A549 (cell line): ENCODE data around the gene SKAP1. TPM values are rescaled to one million over a fixed set of nuclear protein-coding genes. Genes with fewer than 3 reads are reported as not detected.

ENCODE experiments used
- ATAC-seq, 2 experiments: fragments of 200-7000 bp in 1 of 2; fragments of >200 bp in 1 of 2; cut with Nextera tagmentation in 1 of 2; cut with Tn5 transposase in 1 of 2; 3 replicates each; pipeline versions ENCODE4 v1.8.0 to v1.9.1; 2018 to 2020; ENCODE audit warnings: mild to moderate bottlenecking in 1 of 2, moderate library complexity in 1 of 2
- CTCF ChIA-PET: fragments of 300-600 bp; sonication (Branson Sonifier 250); formaldehyde crosslinking; extraction: SDS; loops from one replicate; lab custom pipeline; 2021; ENCODE audit warnings: antibody characterized with exemption, inconsistent platforms; lab: Yijun Ruan, JAX
- POLR2A ChIA-PET: fragments of 350-600 bp; formaldehyde crosslinking; extraction: SDS; loops from one replicate; lab custom pipeline; 2021; ENCODE audit warnings: antibody characterized with exemption, inconsistent platforms; lab: Yijun Ruan, JAX
- DNase-seq, 2 experiments: peaks; one replicate each; pipeline versions ENCODE4 v3.0.0 to v3.0.0-alpha.2; 2011 to 2016; ENCODE audit warnings: low read depth in 1 of 2, low spot score in 1 of 2
- FAIRE-seq: peaks from 2 replicates; lab custom pipeline; 2011; peaks lifted over from hg19 to GRCh38; lab: Jason Lieb, UNC
- H3K27ac ChIP-seq, 2 experiments: fragments of >200 bp; sonication (Bioruptor Twin); formaldehyde crosslinking; 3 replicates each; pipeline ENCODE4 v1.5.1; 2016 to 2017
- H3K4me1 ChIP-seq: fragments of >200 bp; sonication (Bioruptor Twin); formaldehyde crosslinking; 3 replicates; pipeline ENCODE4 v1.6.1; 2016
- H3K4me2 ChIP-seq: fragments of >200 bp; sonication (Bioruptor Twin); formaldehyde crosslinking; 3 replicates; pipeline ENCODE4 v1.6.1; 2016
- H3K4me3 ChIP-seq: fragments of >200 bp; sonication (Bioruptor Twin); formaldehyde crosslinking; 3 replicates; pipeline ENCODE4 v1.5.1; 2016
- H3K9me3 ChIP-seq: fragments of >200 bp; sonication (Bioruptor Twin); formaldehyde crosslinking; 3 replicates; pipeline ENCODE4 v1.6.1; 2016
- CEBPB ChIP-seq, 2 experiments: fragments of >200 bp in 1 of 2; sonication (Bioruptor Twin) in 1 of 2; formaldehyde crosslinking in 1 of 2; IDR thresholded peaks; 2 replicates each; pipeline ENCODE4 v1.6.1; 2012 to 2016
- CTCF ChIP-seq: fragments of >200 bp; sonication (Bioruptor Twin); formaldehyde crosslinking; IDR thresholded peaks from 3 replicates; pipeline ENCODE4 v1.5.1; 2016
- FOSL2 ChIP-seq, 2 experiments: fragments of 450-650 bp in 1 of 2; fragments of >200 bp in 1 of 2; sonication (Bioruptor Twin) in 1 of 2; formaldehyde crosslinking; IDR thresholded peaks; 2 replicates each; pipeline versions ENCODE4 v1.5.0 to v1.6.1; 2016 to 2020; ENCODE audit warnings: mild to moderate bottlenecking in 1 of 2, moderate library complexity in 1 of 2
- HEYL ChIP-seq: fragments of 250-450 bp; sonication (Bioruptor Pico); IDR thresholded peaks from 2 replicates; pipeline ENCODE4 v1.8.0; 2021; ENCODE audit warnings: mild to moderate bottlenecking, moderate library complexity
- JUNB ChIP-seq: fragments of >200 bp; sonication (Bioruptor Twin); formaldehyde crosslinking; IDR thresholded peaks from 2 replicates; pipeline ENCODE4 v1.6.1; 2016
- KDM5A ChIP-seq: fragments of 200-600 bp; sonication (generic); IDR thresholded peaks from 2 replicates; pipeline ENCODE4 v1.6.1; 2016; ENCODE audit warnings: antibody characterized with exemption, mild to moderate bottlenecking
- MAFK ChIP-seq: fragments of 450-650 bp; IDR thresholded peaks from 2 replicates; pipeline ENCODE4 v1.6.1; 2014; ENCODE audit not compliant: partially characterized antibody
- MAX ChIP-seq: IDR thresholded peaks from 2 replicates; pipeline ENCODE4 v1.6.1; 2012
- MAZ ChIP-seq: fragments of 150-350 bp; IDR thresholded peaks from 2 replicates; pipeline ENCODE4 v1.6.1; 2014; ENCODE audit warnings: antibody characterized with exemption, low read depth, low read length, borderline replicate concordance
- NR3C1 ChIP-seq: fragments of >200 bp; sonication (Bioruptor Twin); formaldehyde crosslinking; IDR thresholded peaks from 3 replicates; pipeline ENCODE4 v1.6.1; 2017
- PBX3 ChIP-seq: IDR thresholded peaks from 2 replicates; pipeline ENCODE4 v1.6.1; 2012
- RAD21 ChIP-seq, 2 experiments: fragments of >200 bp in 1 of 2; sonication (Bioruptor Twin) in 1 of 2; formaldehyde crosslinking in 1 of 2; IDR thresholded peaks in 1 of 2; conservative IDR thresholded peaks in 1 of 2; 2 replicates in 1 of 2; 3 replicates in 1 of 2; pipeline ENCODE4 v1.6.1; 2012 to 2018; ENCODE audit warnings: inconsistent platforms in 1 of 2
- RFX5 ChIP-seq: fragments of 450-650 bp; IDR thresholded peaks from 2 replicates; pipeline ENCODE4 v1.7.1; 2014; ENCODE audit warnings: antibody characterized with exemption, mild to moderate bottlenecking, moderate library complexity
- RNF2 ChIP-seq: fragments of 200-600 bp; sonication (generic); IDR thresholded peaks from 2 replicates; pipeline ENCODE4 v1.6.1; 2016; ENCODE audit warnings: low read depth, mild to moderate bottlenecking, antibody characterized with exemption, moderate library complexity, borderline replicate concordance
- ZSCAN20 ChIP-seq: fragments of 250-450 bp; sonication (Bioruptor Pico); IDR thresholded peaks from 2 replicates; pipeline ENCODE4 v1.8.0; 2022; ENCODE audit warnings: mild to moderate bottlenecking, moderate library complexity
- WGBS: methylation state at CpG from one replicate; pipeline ENCODE4 v1.1.6; 2017; ENCODE audit errors: missing lambda C conversion rate; 5-methylcytosine and 5-hydroxymethylcytosine counted together
- polyA plus RNA-seq, 4 experiments: library from polyadenylated mRNA; depleted of rRNA in 3 of 4; stranded (reverse); fragments of >200 nt; fragmentation: RNase III in 1 of 4; extraction: RNeasy Plus Mini Kit Qiagen cat#74134 plus additional on column Dnase treatment in 1 of 4; gene quantifications; 2 replicates in 3 of 4; 3 replicates in 1 of 4; pipeline ENCODE4 v1.2.3, GENCODE V29; 2011 to 2017
- TF ChIP-seq, protein P1 (sequence below): fragments of 250-450 bp; sonication (Bioruptor Pico); IDR thresholded peaks from 2 replicates; pipeline ENCODE4 v1.5.0; 2021; ENCODE audit warnings: mild to moderate bottlenecking, moderate library complexity, borderline replicate concordance
- TF ChIP-seq, protein P2 (sequence below): fragments of >200 bp; sonication (Bioruptor Twin); formaldehyde crosslinking; IDR thresholded peaks from 3 replicates; pipeline ENCODE4 v1.6.1; 2016

SKAP1 gene
- polyA plus RNA-seq, 2 of the 4 experiments (the other 2 are of a cell fraction) = 0.14 to 0.78 TPM

DNA sequence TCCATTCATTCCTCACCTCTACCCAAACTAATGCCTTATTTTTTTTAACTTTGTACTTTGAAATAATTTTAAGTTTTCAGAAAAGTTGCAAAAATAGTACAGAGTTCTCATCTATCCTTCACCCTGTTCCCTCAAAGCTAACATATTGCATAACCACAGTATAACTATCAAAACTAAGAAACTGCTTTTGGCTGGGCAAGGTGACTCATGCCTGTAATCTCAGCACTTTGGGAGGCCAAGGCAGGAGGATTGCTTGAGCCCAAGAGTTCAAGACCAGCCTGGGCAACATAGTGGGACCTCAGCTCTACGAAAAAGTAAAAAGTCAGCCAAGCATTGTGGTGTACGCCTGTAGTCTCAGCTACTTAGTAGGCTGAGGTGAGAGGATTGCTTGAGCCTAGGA lies 147.7 kb downstream of the SKAP1 start:
- WGBS = 83% methylated on average over 2 of the region's 2 CpGs
- Histone ChIP-seq H3K4me1 (peaks cover 6% of the 10 kb centered on the region; the same call in 1 of the 3 replicates), H3K4me3 (no peak overlapping the region), H3K4me2 (no peak overlapping the region), H3K27ac (no peak overlapping the region; a peak in 1 of 6 replicates)
- ChIA-PET CTCF (interaction anchor here (0.6 to 2.4 kb wide), 5 partner anchors 10 to 354 kb away, joined by 3 to 6 read pairs (median 4); no protein-coding TSS in a partner anchor), POLR2A (no interaction called here)
- no peak for FAIRE-seq
- DNase-seq = no peak
- no peak for ATAC-seq
- no peak for TF ChIP-seq FOSL2 (IDR thresholded peaks at IDR 0.05)
- TF ChIP-seq FOSL2 (CRISPR knock-in tag; IDR thresholded peaks at IDR 0.05) = peak; percentile 62
- no peak for TF ChIP-seq KDM5A
- TF ChIP-seq MAZ = no peak
- TF ChIP-seq, all 56 proteins: peak for 1
- H3K9me3 ChIP-seq = no peaks in the 10 kb centered on the region

DNA sequence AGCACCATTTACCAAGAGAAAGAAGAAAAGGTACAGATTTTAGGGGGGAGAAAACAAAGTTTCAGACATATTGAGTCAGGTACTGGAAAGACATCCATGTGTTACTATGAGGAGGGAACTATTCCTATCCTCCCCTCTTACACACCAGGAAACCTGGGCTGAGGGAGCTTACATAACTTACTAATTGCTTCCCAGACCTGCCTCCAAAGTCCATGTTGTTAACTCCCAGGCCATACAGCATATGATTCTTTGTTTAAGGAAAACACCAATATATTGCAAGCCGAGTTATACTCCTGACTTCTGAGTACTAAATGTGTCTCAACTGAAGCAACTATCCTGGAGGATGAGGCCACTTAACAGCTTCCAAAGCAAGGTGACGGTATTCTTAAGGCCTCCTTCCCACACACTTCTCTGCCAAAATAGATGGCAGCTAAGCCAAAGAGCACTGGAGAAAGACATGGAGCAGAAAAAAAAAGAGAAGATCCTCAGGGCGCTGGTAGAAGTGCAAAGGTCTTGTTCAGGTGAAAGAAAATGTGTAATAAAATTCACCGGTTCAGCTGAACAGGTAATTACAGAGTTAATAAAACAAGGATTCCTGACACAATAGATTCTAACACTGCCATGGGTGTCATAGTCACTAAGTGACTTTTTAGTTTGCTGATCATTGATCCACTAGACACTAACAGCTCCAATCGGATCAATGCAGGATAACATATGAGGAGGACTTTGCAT lies 151.1 kb downstream of the SKAP1 start:
- ChIA-PET POLR2A (no interaction called here), CTCF (interaction anchor here (0.6 to 2.6 kb wide), 15 partner anchors 10 to 358 kb away, joined by 3 to 20 read pairs (median 4); no protein-coding TSS in a partner anchor)
- TF ChIP-seq, protein P1, sequence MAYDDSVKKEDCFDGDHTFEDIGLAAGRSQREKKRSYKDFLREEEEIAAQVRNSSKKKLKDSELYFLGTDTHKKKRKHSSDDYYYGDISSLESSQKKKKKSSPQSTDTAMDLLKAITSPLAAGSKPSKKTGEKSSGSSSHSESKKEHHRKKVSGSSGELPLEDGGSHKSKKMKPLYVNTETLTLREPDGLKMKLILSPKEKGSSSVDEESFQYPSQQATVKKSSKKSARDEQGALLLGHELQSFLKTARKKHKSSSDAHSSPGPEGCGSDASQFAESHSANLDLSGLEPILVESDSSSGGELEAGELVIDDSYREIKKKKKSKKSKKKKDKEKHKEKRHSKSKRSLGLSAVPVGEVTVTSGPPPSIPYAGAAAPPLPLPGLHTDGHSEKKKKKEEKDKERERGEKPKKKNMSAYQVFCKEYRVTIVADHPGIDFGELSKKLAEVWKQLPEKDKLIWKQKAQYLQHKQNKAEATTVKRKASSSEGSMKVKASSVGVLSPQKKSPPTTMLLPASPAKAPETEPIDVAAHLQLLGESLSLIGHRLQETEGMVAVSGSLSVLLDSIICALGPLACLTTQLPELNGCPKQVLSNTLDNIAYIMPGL = no peak
- no peak for TF ChIP-seq PBX3
- TF ChIP-seq RFX5 = no peak
- TF ChIP-seq RNF2 = no peak
- no peak for TF ChIP-seq KDM5A
- no peak for TF ChIP-seq MAX
- TF ChIP-seq CEBPB (IDR thresholded peaks at IDR 0.05) = no peak
- TF ChIP-seq, protein P2, sequence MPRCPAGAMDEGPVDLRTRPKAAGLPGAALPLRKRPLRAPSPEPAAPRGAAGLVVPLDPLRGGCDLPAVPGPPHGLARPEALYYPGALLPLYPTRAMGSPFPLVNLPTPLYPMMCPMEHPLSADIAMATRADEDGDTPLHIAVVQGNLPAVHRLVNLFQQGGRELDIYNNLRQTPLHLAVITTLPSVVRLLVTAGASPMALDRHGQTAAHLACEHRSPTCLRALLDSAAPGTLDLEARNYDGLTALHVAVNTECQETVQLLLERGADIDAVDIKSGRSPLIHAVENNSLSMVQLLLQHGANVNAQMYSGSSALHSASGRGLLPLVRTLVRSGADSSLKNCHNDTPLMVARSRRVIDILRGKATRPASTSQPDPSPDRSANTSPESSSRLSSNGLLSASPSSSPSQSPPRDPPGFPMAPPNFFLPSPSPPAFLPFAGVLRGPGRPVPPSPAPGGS = no peak
- no peak for DNase-seq
- Histone ChIP-seq H3K4me3 (no peak overlapping the region), H3K27ac (no peak overlapping the region), H3K4me2 (no peak overlapping the region), H3K4me1 (peaks cover 6% of the 10 kb centered on the region; the same call in 1 of the 3 replicates), H3K9me3 (no peaks in the 10 kb centered on the region)
- ATAC-seq = no peak
- FAIRE-seq = peak; percentile 23
- WGBS = 85% methylated on average over 5 of the region's 5 CpGs

DNA sequence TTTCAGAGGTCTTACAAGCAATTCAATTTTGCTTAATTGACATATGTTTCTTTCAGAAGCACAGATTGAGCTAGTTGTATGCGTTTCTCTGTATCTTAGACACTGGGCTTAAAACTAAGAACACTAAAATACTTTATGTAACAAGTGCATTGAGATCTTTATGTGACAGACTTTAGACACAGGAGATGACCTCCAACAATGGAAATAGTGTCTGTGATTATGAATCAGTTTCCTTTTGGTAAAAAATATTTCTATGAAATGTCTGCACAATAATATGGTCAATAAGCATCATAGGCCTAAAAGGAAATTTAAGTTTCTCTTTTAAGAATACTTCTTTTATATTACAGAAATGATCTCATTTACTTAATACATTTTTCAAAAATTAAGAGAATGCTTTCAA lies 153.2 kb downstream of the SKAP1 start:
- peak; percentile 61 for FAIRE-seq
- 82% methylated on average over 1 of the region's 1 CpG for WGBS

More for the DNA sequence above, 153.2 kb downstream of the SKAP1 start:
- Histone ChIP-seq H3K9me3 (no peaks in the 10 kb centered on the region), H3K4me2 (no peak overlapping the region), H3K27ac (no peak overlapping the region), H3K4me1 (no peaks in the 10 kb centered on the region), H3K4me3 (no peak overlapping the region)
- ChIA-PET POLR2A (no interaction called here), CTCF (interaction anchor here (0.6 to 1.8 kb wide), 6 partner anchors 14 to 202 kb away, joined by 3 to 5 read pairs (median 4); no protein-coding TSS in a partner anchor)
- TF ChIP-seq MAFK = no peak
- TF ChIP-seq, protein P2 = no peak
- no peak for TF ChIP-seq NR3C1
- TF ChIP-seq MAZ = no peak
- TF ChIP-seq CTCF = no peak
- no peak for TF ChIP-seq HEYL (CRISPR knock-in tag)
- TF ChIP-seq RAD21 (conservative IDR thresholded peaks at IDR 0.05 in 1 of 2, IDR thresholded peaks at IDR 0.05 in 1 of 2) = no peak
- TF ChIP-seq JUNB = no peak
- TF ChIP-seq ZSCAN20 = no peak
- no peak for DNase-seq
- no peak for ATAC-seq
